Ishikawa (cell line): ENCODE data around the gene PBX3.

Source experiments
- CEBPB ChIP-seq: IDR thresholded peaks from 2 replicates; pipeline ENCODE4 v1.6.1; 2012
- CREB1 ChIP-seq: IDR thresholded peaks from 2 replicates; pipeline ENCODE4 v1.6.1; 2012; ENCODE audit warnings: low read depth
- EGR1 ChIP-seq: IDR thresholded peaks from 2 replicates; pipeline ENCODE4 v1.6.1; 2012
- EP300 ChIP-seq: IDR thresholded peaks from 2 replicates; pipeline ENCODE4 v1.6.1; 2012; ENCODE audit warnings: borderline replicate concordance
- FOXM1 ChIP-seq: IDR thresholded peaks from 2 replicates; pipeline ENCODE4 v1.6.1; 2012; ENCODE audit warnings: low read depth, borderline replicate concordance
- MAX ChIP-seq: IDR thresholded peaks from 2 replicates; pipeline ENCODE4 v1.6.1; 2012
- NFIC ChIP-seq: IDR thresholded peaks from 2 replicates; pipeline ENCODE4 v1.6.1; 2012
- RAD21 ChIP-seq: IDR thresholded peaks from 2 replicates; pipeline ENCODE4 v1.6.1; 2012; ENCODE audit warnings: low read depth
- REST ChIP-seq: IDR thresholded peaks from 2 replicates; pipeline ENCODE4 v1.6.1; 2012; ENCODE audit warnings: low read depth, mild to moderate bottlenecking
- TAF1 ChIP-seq: IDR thresholded peaks from 2 replicates; pipeline ENCODE4 v1.6.1; 2012; ENCODE audit warnings: low read depth, mild to moderate bottlenecking
- TCF12 ChIP-seq: IDR thresholded peaks from 2 replicates; pipeline ENCODE4 v1.6.1; 2012; ENCODE audit warnings: low read depth
- TEAD4 ChIP-seq: IDR thresholded peaks from 2 replicates; pipeline ENCODE4 v1.6.1; 2012
- USF1 ChIP-seq: IDR thresholded peaks from 2 replicates; pipeline ENCODE4 v1.6.1; 2012
- YY1 ChIP-seq: IDR thresholded peaks from 2 replicates; pipeline ENCODE4 v1.6.1; 2012; ENCODE audit warnings: low read depth
- ZBTB7A ChIP-seq: IDR thresholded peaks from 2 replicates; pipeline ENCODE4 v1.6.1; 2012; ENCODE audit warnings: low read depth

Gene PBX3

GRCh38 chr9:125888211-125888610 is 141.0 kb downstream of the PBX3 start:
- no peak for TF ChIP-seq USF1
- no peak for TF ChIP-seq ZBTB7A
- TF ChIP-seq YY1: no peak
- TF ChIP-seq TEAD4: no peak
- no peak for TF ChIP-seq RAD21
- TF ChIP-seq EGR1: no peak
- no peak for TF ChIP-seq CREB1
- TF ChIP-seq MAX: no peak
- no peak for TF ChIP-seq REST
- no peak for TF ChIP-seq FOXM1
- no peak for TF ChIP-seq TAF1
- no peak for TF ChIP-seq EP300
- no peak for TF ChIP-seq TCF12
- no peak for TF ChIP-seq CEBPB
- TF ChIP-seq NFIC: no peak

- TF ChIP-seq EP300 (no peak), TCF12 (no peak), EGR1 (no peak), CEBPB (no peak), YY1 (no peak), TEAD4 (no peak), ZBTB7A (no peak), FOXM1 (no peak), CREB1 (no peak), RAD21 (no peak), REST (no peak), USF1 (no peak), NFIC (no peak), TAF1 (no peak), MAX (no peak)
Measured at GRCh38 chr9:125889112-125889475, 141.9 kb downstream of the PBX3 start.

- TF ChIP-seq USF1 (no peak), TCF12 (no peak), NFIC (no peak), EP300 (no peak), EGR1 (no peak), MAX (no peak), REST (no peak), CEBPB (no peak)
Measured at GRCh38 chr9:125889476-125890419, 142.6 kb downstream of the PBX3 start.
